Thyroid gland (tissue), 4 donors: ENCODE results near the gene AP1M2. TPM values are rescaled to one million over a fixed set of nuclear protein-coding genes. Genes with fewer than 3 reads are reported as not detected.

ENCODE experiments used
- DNase-seq, 2 donors: peaks; one replicate each; pipeline ENCODE4 v3.0.0-alpha.2; 2019
- H3K27ac ChIP-seq, 3 donors: fragments of 200-600 bp; sonication (generic); 1 replicate in 2 of 3; 2 replicates in 1 of 3; pipeline ENCODE4 v1.5.1; 2016 to 2019; ENCODE audit warnings: mild to moderate bottlenecking in 1 of 3, moderate library complexity in 1 of 3
- H3K27me3 ChIP-seq: fragments of 200-600 bp; sonication (generic); one replicate; pipeline ENCODE4 v1.5.1; 2019
- H3K36me3 ChIP-seq, 2 donors: fragments of 200-600 bp; sonication (generic); one replicate each; pipeline ENCODE4 v1.5.1; 2016 to 2019
- H3K4me1 ChIP-seq, 2 donors: fragments of 200-600 bp; sonication (generic); one replicate each; pipeline ENCODE4 v1.5.1; 2017 to 2019
- H3K4me3 ChIP-seq, 3 donors: fragments of 200-600 bp; sonication (generic); replicated peaks in 1 of 3; 1 replicate in 2 of 3; 2 replicates in 1 of 3; pipeline ENCODE4 v1.5.1; 2016; ENCODE audit warnings: mild to moderate bottlenecking in 1 of 3
- H3K9me3 ChIP-seq: fragments of 200-600 bp; sonication (generic); one replicate; pipeline ENCODE4 v1.5.1; 2017
- POLR2A ChIP-seq, 2 donors: fragments of 450-650 bp; IDR thresholded peaks; one replicate each; pipeline ENCODE4 v1.6.1; 2017; ENCODE audit warnings: antibody characterized with exemption in 2 of 2, mild to moderate bottlenecking in 2 of 2, moderate library complexity in 1 of 2
- WGBS, 2 donors: methylation state at CpG; one replicate each; pipeline ENCODE4 v1.1.5; 2017; 5-methylcytosine and 5-hydroxymethylcytosine counted together
- intact Hi-C: fragments of 100-400 bp; cut with DNase I; formaldehyde crosslinking; loops from one replicate; pipeline ENCODE4 v1.15.1; 2023
- total RNA-seq, 4 donors: library from RNA; depleted of rRNA; stranded (reverse); fragments of >200 nt; gene quantifications; one replicate each; pipeline ENCODE4 v1.2.3, GENCODE V29; 2016
- TF ChIP-seq, protein P1 (sequence below), 6 experiments: fragments of 200-600 bp in 3 of 6; fragments of 450-650 bp in 3 of 6; sonication (generic) in 3 of 6; IDR thresholded peaks; one replicate each; pipeline ENCODE4 v1.5.1; 2016 to 2019; ENCODE audit warnings: antibody characterized with exemption in 6 of 6, mild to moderate bottlenecking in 2 of 6, inconsistent platforms in 1 of 6, moderate library complexity in 1 of 6

AP1M2 gene
- total RNA-seq, 4 donors from 2014 or later: 69.7 to 129 (median 102) TPM

DNA sequence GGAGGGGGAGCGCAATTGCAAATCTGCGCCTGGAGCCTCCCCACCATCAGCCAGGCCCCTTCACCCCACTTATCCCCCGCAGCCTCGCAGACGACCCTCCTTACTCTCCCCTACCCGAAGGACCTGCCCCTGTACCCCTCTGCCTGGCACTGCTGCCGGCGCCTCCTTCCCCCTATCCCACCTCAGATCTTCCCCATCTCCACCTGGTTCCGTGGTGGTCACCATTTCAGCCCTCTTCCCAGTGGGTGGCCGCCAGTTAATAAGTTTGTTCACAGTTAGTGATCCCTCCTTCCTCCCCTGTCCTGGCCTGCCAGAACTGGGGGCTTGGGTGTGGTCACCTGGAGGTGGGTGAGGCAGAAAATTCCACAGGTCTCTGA is 38.6 kb upstream of the AP1M2 start:
- H3K4me3 ChIP-seq: peak overlapping the region; percentile 12 to 72 (median 30)
- peak overlapping the region; percentile 70 to 93 (median 92) for H3K27ac ChIP-seq
- H3K27me3 ChIP-seq: no peaks in the 10 kb centered on the region
- peaks cover 13 to 19% of the 10 kb centered on the region in 2 donors for H3K4me1 ChIP-seq
- DNase-seq: peak; percentile 11 to 12
- no peak for TF ChIP-seq POLR2A (IDR thresholded peaks at IDR 0.05)
- TF ChIP-seq, protein P1, sequence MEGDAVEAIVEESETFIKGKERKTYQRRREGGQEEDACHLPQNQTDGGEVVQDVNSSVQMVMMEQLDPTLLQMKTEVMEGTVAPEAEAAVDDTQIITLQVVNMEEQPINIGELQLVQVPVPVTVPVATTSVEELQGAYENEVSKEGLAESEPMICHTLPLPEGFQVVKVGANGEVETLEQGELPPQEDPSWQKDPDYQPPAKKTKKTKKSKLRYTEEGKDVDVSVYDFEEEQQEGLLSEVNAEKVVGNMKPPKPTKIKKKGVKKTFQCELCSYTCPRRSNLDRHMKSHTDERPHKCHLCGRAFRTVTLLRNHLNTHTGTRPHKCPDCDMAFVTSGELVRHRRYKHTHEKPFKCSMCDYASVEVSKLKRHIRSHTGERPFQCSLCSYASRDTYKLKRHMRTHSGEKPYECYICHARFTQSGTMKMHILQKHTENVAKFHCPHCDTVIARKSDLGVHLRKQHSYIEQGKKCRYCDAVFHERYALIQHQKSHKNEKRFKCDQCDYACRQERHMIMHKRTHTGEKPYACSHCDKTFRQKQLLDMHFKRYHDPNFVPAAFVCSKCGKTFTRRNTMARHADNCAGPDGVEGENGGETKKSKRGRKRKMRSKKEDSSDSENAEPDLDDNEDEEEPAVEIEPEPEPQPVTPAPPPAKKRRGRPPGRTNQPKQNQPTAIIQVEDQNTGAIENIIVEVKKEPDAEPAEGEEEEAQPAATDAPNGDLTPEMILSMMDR (IDR thresholded peaks at IDR 0.05): no peak
- no peaks in the 10 kb centered on the region for H3K9me3 ChIP-seq
- WGBS, 2 donors: 8 to 25% methylated on average over 8 to 9 of the region's 10 CpGs
- intact Hi-C loops: no loop called here
- H3K36me3 ChIP-seq: peaks cover 12 to 19% of the 10 kb centered on the region in 2 donors

DNA sequence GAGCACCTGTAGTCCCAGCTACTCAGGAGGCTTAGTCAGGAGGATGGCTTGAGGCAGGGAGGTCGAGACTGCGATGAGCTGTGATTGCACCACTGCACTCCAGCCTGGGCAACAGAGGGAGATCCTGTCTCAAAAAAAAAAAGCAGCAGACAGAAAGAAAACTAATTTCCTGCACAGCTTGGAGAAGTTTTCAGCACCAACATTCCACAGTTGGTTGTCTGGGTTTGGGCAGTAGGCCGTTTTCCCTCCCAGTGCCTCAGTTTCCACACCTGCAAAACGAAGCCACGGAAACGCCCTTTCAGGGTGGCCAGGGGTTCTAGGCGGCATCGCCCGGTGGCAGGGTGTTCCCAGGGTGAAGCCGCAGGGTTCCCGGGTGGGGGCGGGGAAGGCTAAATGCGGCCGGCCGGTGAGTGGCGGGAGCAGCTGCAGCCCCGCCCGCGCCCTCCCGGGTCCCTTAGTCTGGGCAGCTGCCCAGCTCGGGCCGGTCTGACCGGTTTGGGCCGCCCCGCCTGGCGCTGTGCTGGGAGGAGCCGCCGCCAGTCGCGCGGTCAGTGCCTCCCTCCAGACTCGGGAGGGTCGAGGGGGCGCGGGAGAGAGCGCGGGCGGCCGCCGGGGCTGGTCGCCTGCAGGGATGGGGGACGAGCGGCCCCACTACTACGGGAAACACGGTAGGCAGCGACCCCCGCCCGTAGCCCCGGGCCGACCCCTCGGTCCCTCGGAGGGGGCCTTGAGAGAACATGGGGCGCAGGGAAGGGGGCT is 38.1 kb upstream of the AP1M2 start, which contains the start of gene SLC44A2:
Gene SLC44A2, plus strand, starts transcription at position 551 of the 759 bp plus-strand sequence. Its CDS starts 81 bp downstream, at position 632.
- peak; percentile 95 to 96 for DNase-seq

DNA sequence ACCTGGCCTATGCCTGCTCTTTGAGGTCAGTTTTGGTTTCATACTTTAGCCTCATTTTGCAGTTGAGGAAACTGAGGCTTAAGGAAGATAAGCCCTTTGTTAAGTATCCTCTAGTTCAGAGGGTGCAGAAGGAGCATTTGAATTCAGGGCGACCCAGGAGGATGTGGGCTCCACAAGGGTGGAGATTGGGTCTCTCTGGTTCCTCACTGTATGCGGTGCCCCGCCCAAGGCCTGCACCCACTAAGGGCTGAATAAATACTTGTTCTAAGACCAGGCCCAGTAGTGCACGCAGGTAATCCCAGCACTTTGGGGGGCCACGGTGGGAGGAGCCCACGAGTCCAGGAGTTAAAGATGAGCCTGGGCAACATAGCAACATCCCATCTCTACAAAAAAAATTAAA is 37.5 kb upstream of the AP1M2 start:
- peaks cover 12 to 13% of the 10 kb centered on the region in 2 donors for H3K36me3 ChIP-seq
- DNase-seq: no peak
- TF ChIP-seq, protein P1 (IDR thresholded peaks at IDR 0.05): no peak
- TF ChIP-seq POLR2A (IDR thresholded peaks at IDR 0.05): no peak
- H3K27me3 ChIP-seq: no peaks in the 10 kb centered on the region
- WGBS, 2 donors: 66 to 71% methylated on average over 5 to 6 of the region's 6 CpGs
- H3K4me3 ChIP-seq: peak overlapping the region in 1 of 3 donors; percentile 72
- H3K9me3 ChIP-seq: no peaks in the 10 kb centered on the region
- peaks cover 13 to 19% of the 10 kb centered on the region in 2 donors for H3K4me1 ChIP-seq
- peak overlapping the region; percentile 15 to 93 (median 92) for H3K27ac ChIP-seq
- intact Hi-C loops: no loop called here

More for the DNA sequence above, 38.1 kb upstream of the AP1M2 start, which contains the start of gene SLC44A2:
- Histone ChIP-seq H3K36me3 (peaks cover 12 to 17% of the 10 kb centered on the region in 2 donors), H3K27ac (peak within 1 kb of the TSS; percentile 70 to 93 (median 92)), H3K4me1 (peaks cover 13 to 19% of the 10 kb centered on the region in 2 donors), H3K4me3 (peak within 1 kb of the TSS; percentile 12 to 72 (median 30)), H3K9me3 (no peaks in the 10 kb centered on the region), H3K27me3 (no peaks in the 10 kb centered on the region)
- WGBS, 2 donors: 5 to 12% methylated on average over 10 to 31 of the region's 53 CpGs
- intact Hi-C loops: no loop called here
- TF ChIP-seq POLR2A (IDR thresholded peaks at IDR 0.05): peak in 1 of 2 donors; percentile 83
- TF ChIP-seq, protein P1 (IDR thresholded peaks at IDR 0.05): no peak

DNA sequence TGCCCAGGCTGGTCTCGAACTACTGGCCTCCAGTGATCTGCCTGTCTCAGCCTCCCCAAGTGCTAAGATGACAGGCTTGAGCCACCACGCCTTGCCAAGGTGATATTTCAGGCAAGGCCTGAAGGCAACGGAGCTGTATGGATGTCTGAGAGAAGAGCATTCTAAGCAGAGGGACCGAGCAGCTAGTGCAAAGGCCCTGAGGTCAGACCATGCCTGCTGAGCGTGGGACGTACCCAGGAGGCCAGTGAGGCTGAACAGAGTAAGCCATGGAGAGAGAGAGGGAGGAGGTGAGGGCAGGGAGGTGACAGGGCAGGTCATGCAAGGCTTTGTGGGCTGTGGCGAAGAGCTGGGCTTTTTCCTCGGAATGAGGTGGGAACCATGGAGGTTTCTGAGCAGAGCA is 34.9 kb upstream of the AP1M2 start:
- TF ChIP-seq, protein P1 (IDR thresholded peaks at IDR 0.05): no peak
- TF ChIP-seq POLR2A (IDR thresholded peaks at IDR 0.05): no peak
- H3K27me3 ChIP-seq: no peaks in the 10 kb centered on the region
- peaks cover 13 to 16% of the 10 kb centered on the region in 2 donors for H3K4me1 ChIP-seq
- 96 to 97% methylated on average over 5 to 8 of the region's 8 CpGs for WGBS, 2 donors
- no peak overlapping the region for H3K4me3 ChIP-seq
- intact Hi-C loops: no loop called here
- H3K9me3 ChIP-seq: no peaks in the 10 kb centered on the region
- DNase-seq: no peak
- H3K36me3 ChIP-seq: no peaks in the 10 kb centered on the region
- H3K27ac ChIP-seq: no peak overlapping the region

DNA sequence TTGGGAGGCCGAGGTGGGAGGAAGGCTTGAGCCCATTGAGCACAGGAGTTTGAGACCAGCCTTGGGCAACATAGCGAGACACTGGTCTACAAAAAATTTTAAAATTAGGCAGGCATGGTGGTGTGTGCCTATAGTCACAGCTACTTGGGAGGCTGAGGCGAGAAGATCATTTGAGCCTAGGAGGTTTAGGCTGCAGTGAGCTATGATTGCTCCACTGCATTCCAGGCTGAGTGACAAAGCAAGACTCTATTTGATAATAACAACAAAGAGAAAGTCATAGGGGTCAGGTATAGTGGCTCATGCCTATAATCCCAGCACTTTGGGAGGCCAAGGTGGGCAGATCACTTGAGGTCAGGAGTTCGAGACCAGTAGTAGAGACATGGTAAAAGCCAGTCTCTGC is 33.7 kb upstream of the AP1M2 start:
- Histone ChIP-seq H3K4me3 (no peak overlapping the region), H3K27ac (no peak overlapping the region), H3K27me3 (no peaks in the 10 kb centered on the region), H3K9me3 (no peaks in the 10 kb centered on the region), H3K4me1 (peaks cover 9 to 18% of the 10 kb centered on the region in 2 donors), H3K36me3 (no peaks in the 10 kb centered on the region)
- TF ChIP-seq, protein P1 (IDR thresholded peaks at IDR 0.05): no peak
- no peak for TF ChIP-seq POLR2A (IDR thresholded peaks at IDR 0.05)
- intact Hi-C loops: no loop called here
- DNase-seq: no peak
- 93 to 96% methylated on average over 4 of the region's 4 CpGs for WGBS, 2 donors
